SK-N-SH treated with all-trans-retinoic acid at 6 μM for 48 hours (cell line): ENCODE results near the gene TMC2.

Source experiments
- ATAC-seq: fragments of 200-7000 bp; cut with Tn5 transposase; 3 replicates; pipeline ENCODE4 v1.9.1; 2020; ENCODE audit warnings: mild to moderate bottlenecking, moderate library complexity
- ARNTL ChIP-seq: fragments of 450-650 bp; formaldehyde crosslinking; IDR thresholded peaks from 2 replicates; pipeline ENCODE4 v1.5.0; 2020; ENCODE audit warnings: low read depth, mild to moderate bottlenecking, moderate library complexity, borderline replicate concordance
- BACH2 ChIP-seq: fragments of 250-450 bp; sonication (Bioruptor Pico); IDR thresholded peaks from 2 replicates; pipeline ENCODE4 v1.9.0; 2021; ENCODE audit warnings: mild to moderate bottlenecking, borderline replicate concordance
- CREB5 ChIP-seq: fragments of 250-450 bp; sonication (Bioruptor Pico); IDR thresholded peaks from 2 replicates; pipeline ENCODE4 v1.5.1; 2020; ENCODE audit warnings: low read depth, mild to moderate bottlenecking, moderate library complexity
- CSDC2 ChIP-seq: fragments of 250-450 bp; sonication (Bioruptor Pico); IDR thresholded peaks from 2 replicates; pipeline ENCODE4 v1.5.0; 2020; ENCODE audit warnings: mild to moderate bottlenecking, moderate library complexity
- CSRNP3 ChIP-seq: fragments of 250-450 bp; sonication (Bioruptor Pico); IDR thresholded peaks from 2 replicates; pipeline ENCODE4 v1.5.1; 2021; ENCODE audit warnings: mild to moderate bottlenecking, moderate library complexity
- ESRRG ChIP-seq: fragments of 250-450 bp; sonication (Bioruptor Pico); IDR thresholded peaks from 2 replicates; pipeline ENCODE4 v1.6.1; 2021; ENCODE audit warnings: mild to moderate bottlenecking
- GLIS3 ChIP-seq: fragments of 250-450 bp; sonication (Bioruptor Pico); IDR thresholded peaks from 2 replicates; pipeline ENCODE4 v1.5.0; 2020; ENCODE audit warnings: mild to moderate bottlenecking, moderate library complexity
- ISL1 ChIP-seq: fragments of 250-450 bp; sonication (Bioruptor Pico); IDR thresholded peaks from 2 replicates; pipeline ENCODE4 v2.1.2; 2022; ENCODE audit warnings: mild to moderate bottlenecking, moderate library complexity
- OSR1 ChIP-seq: fragments of 250-450 bp; sonication (Bioruptor Pico); IDR thresholded peaks from 2 replicates; pipeline ENCODE4 v1.8.0; 2022; ENCODE audit warnings: moderate library complexity, mild to moderate bottlenecking, inconsistent platforms
- PATZ1 ChIP-seq: fragments of 250-450 bp; sonication (Bioruptor Pico); IDR thresholded peaks from 2 replicates; pipeline ENCODE4 v1.8.0; 2020; ENCODE audit warnings: mild to moderate bottlenecking, moderate library complexity, borderline replicate concordance
- POU6F1 ChIP-seq: fragments of 250-450 bp; sonication (Bioruptor Pico); IDR thresholded peaks from 2 replicates; pipeline ENCODE4 v1.8.0; 2021; ENCODE audit warnings: low read depth, mild to moderate bottlenecking, moderate library complexity, borderline replicate concordance
- PPARA ChIP-seq: fragments of 250-450 bp; sonication (Bioruptor Pico); IDR thresholded peaks from 2 replicates; pipeline ENCODE4 v1.5.0; 2020; ENCODE audit warnings: mild to moderate bottlenecking, borderline replicate concordance
- RARB ChIP-seq: fragments of 250-450 bp; sonication (Bioruptor Pico); IDR thresholded peaks from 2 replicates; pipeline ENCODE4 v1.8.0; 2021; ENCODE audit warnings: mild to moderate bottlenecking, moderate library complexity
- SNAI2 ChIP-seq: fragments of 250-450 bp; sonication (Bioruptor Pico); IDR thresholded peaks from 2 replicates; pipeline ENCODE4 v1.5.0; 2020; ENCODE audit warnings: mild to moderate bottlenecking, moderate library complexity
- TCF4 ChIP-seq: fragments of 250-450 bp; sonication (Bioruptor Pico); IDR thresholded peaks from 2 replicates; pipeline ENCODE4 v1.8.0; 2021; ENCODE audit warnings: mild to moderate bottlenecking, moderate library complexity, borderline replicate concordance
- TOX ChIP-seq: fragments of 250-450 bp; sonication (Bioruptor Pico); IDR thresholded peaks from 2 replicates; pipeline ENCODE4 v1.8.0; 2021; ENCODE audit warnings: mild to moderate bottlenecking, moderate library complexity, borderline replicate concordance
- ZC3H10 ChIP-seq: fragments of 250-450 bp; sonication (Bioruptor Pico); IDR thresholded peaks from 2 replicates; pipeline ENCODE4 v1.5.1; 2021; ENCODE audit warnings: mild to moderate bottlenecking, moderate library complexity
- ZFP3 ChIP-seq: fragments of 250-450 bp; sonication (Bioruptor Pico); IDR thresholded peaks from 2 replicates; pipeline ENCODE4 v1.5.0; 2020; ENCODE audit warnings: mild to moderate bottlenecking, moderate library complexity
- ZFP30 ChIP-seq: fragments of 450-650 bp; formaldehyde crosslinking; IDR thresholded peaks from 2 replicates; pipeline ENCODE4 v1.5.0; 2022; ENCODE audit warnings: mild to moderate bottlenecking, moderate library complexity
- ZNF565 ChIP-seq: fragments of 450-650 bp; formaldehyde crosslinking; conservative IDR thresholded peaks from 2 replicates; pipeline ENCODE4 v1.5.0; 2020; ENCODE audit warnings: low read depth, mild to moderate bottlenecking, moderate library complexity
- ZNF70 ChIP-seq: fragments of 450-650 bp; formaldehyde crosslinking; IDR thresholded peaks from 2 replicates; pipeline ENCODE4 v1.5.0; 2020; ENCODE audit warnings: mild to moderate bottlenecking, moderate library complexity
- ZNF8 ChIP-seq: fragments of 450-650 bp; formaldehyde crosslinking; IDR thresholded peaks from 2 replicates; pipeline ENCODE4 v1.5.0; 2020; ENCODE audit warnings: mild to moderate bottlenecking, moderate library complexity

Gene TMC2

GRCh38 chr20:2663364-2663886 is 127.1 kb downstream of the TMC2 start:
- no peak for TF ChIP-seq ISL1 (CRISPR knock-in tag)
- no peak for TF ChIP-seq CSDC2 (CRISPR knock-in tag)
- no peak for TF ChIP-seq ESRRG
- no peak for TF ChIP-seq POU6F1 (CRISPR knock-in tag)
- no peak for TF ChIP-seq CREB5 (CRISPR knock-in tag)
- TF ChIP-seq OSR1 (CRISPR knock-in tag), result no peak
- TF ChIP-seq TCF4 (CRISPR knock-in tag), result no peak
- no peak for TF ChIP-seq TOX (CRISPR knock-in tag)
- no peak for TF ChIP-seq ZNF8
- no peak for ATAC-seq

GRCh38 chr20:2663887-2664719 is 127.7 kb downstream of the TMC2 start, which contains the start of gene IDH3B:
Gene IDH3B, minus strand, starts transcription at chr20:2664216. Its CDS starts 28 bp downstream, at chr20:2664188.
- TF ChIP-seq CSDC2 (CRISPR knock-in tag) (peak; percentile 36; the same call in 1 of the 2 replicates), ZNF8 (no peak), GLIS3 (CRISPR knock-in tag) (no peak), BACH2 (CRISPR knock-in tag) (no peak)
- ATAC-seq, result peak; percentile 95

- ATAC-seq, result no peak
- TF ChIP-seq ESRRG (no peak), GLIS3 (CRISPR knock-in tag) (no peak), CREB5 (CRISPR knock-in tag) (no peak), TCF4 (CRISPR knock-in tag) (no peak), POU6F1 (CRISPR knock-in tag) (no peak), ZNF565 (no peak), ZFP3 (CRISPR knock-in tag) (no peak), RARB (CRISPR knock-in tag) (no peak)
Measured at GRCh38 chr20:2671977-2672376, 135.6 kb downstream of the TMC2 start.

- ATAC-seq, result no peak
- TF ChIP-seq TCF4 (CRISPR knock-in tag) (no peak), PPARA (no peak), ZFP30 (CRISPR knock-in tag) (no peak), GLIS3 (CRISPR knock-in tag) (no peak), CSDC2 (CRISPR knock-in tag) (no peak), BACH2 (CRISPR knock-in tag) (no peak), ZNF8 (no peak), ZFP3 (CRISPR knock-in tag) (no peak), OSR1 (CRISPR knock-in tag) (no peak), ZC3H10 (CRISPR knock-in tag) (no peak), ZNF70 (CRISPR knock-in tag) (no peak), ISL1 (CRISPR knock-in tag) (no peak), SNAI2 (CRISPR knock-in tag) (no peak), ARNTL (CRISPR knock-in tag) (no peak), RARB (CRISPR knock-in tag) (no peak), CSRNP3 (CRISPR knock-in tag) (no peak), PATZ1 (no peak)
Measured at GRCh38 chr20:2672446-2672845, 136.1 kb downstream of the TMC2 start.
